A673 (cell line): Measurements from ENCODE around the gene GOLGA6L6. TPM values are rescaled to one million over a fixed set of nuclear protein-coding genes. Genes with fewer than 3 reads are reported as not detected.
"Not testable (repeated sequence)": the region's sequence is repeated elsewhere in the genome, so short reads cannot be mapped to it uniquely, and the experiment has no call there.

Experiments
- BruUV-seq: library from RNA; stranded (reverse); fragments of 400-500 nt; replicated peaks from 2 replicates; lab custom pipeline; 2021; lab: Mats Ljungman, UMichigan
- CTCF ChIA-PET: fragments of 300-600 bp; sonication (Branson Sonifier 250); formaldehyde crosslinking; loops from one replicate; lab custom pipeline; 2022; ENCODE audit warnings: antibody characterized with exemption; lab: Charles Lee
- POLR2A ChIA-PET: fragments of 300-600 bp; sonication (Branson Sonifier 250); formaldehyde crosslinking; loops from one replicate; lab custom pipeline; 2022; ENCODE audit warnings: antibody characterized with exemption; ENCODE audit not compliant: low non-redundant PET; lab: Charles Lee
- DNase-seq: peaks from one replicate; pipeline ENCODE4 v3.0.0-alpha.2; 2015; ENCODE audit warnings: low spot score
- H3K27ac ChIP-seq: fragments of 200-600 bp; sonication (generic); 2 replicates; pipeline ENCODE4 v1.5.1; 2016; ENCODE audit warnings: mixed run types, low read depth, mild to moderate bottlenecking, mixed read lengths, antibody characterized with exemption, low read length; ENCODE audit not compliant: poor library complexity, severe bottlenecking
- H3K27me3 ChIP-seq: fragments of 200-600 bp; sonication (generic); replicated peaks from 2 replicates; pipeline ENCODE4 v1.6.1; 2017; ENCODE audit warnings: mixed run types, low read depth, mild to moderate bottlenecking, mixed read lengths, antibody characterized with exemption, low read length; ENCODE audit not compliant: insufficient read depth, poor library complexity
- H3K36me3 ChIP-seq: fragments of 200-600 bp; sonication (generic); 2 replicates; pipeline ENCODE4 v1.6.1; 2016; ENCODE audit warnings: mixed run types, mild to moderate bottlenecking, mixed read lengths, antibody characterized with exemption, low read length; ENCODE audit not compliant: insufficient read depth, poor library complexity, severe bottlenecking
- H3K4me1 ChIP-seq: fragments of 200-600 bp; sonication (generic); 2 replicates; pipeline ENCODE4 v1.6.1; 2017; ENCODE audit warnings: mixed run types, mild to moderate bottlenecking, mixed read lengths, antibody characterized with exemption, low read length; ENCODE audit not compliant: insufficient read depth, poor library complexity, severe bottlenecking
- H3K4me3 ChIP-seq: fragments of 200-600 bp; sonication (generic); 2 replicates; pipeline ENCODE4 v1.5.1; 2016; ENCODE audit warnings: low read depth, mixed run types, mild to moderate bottlenecking, mixed read lengths, low read length; ENCODE audit not compliant: poor library complexity, severe bottlenecking
- H3K9me3 ChIP-seq: fragments of 200-600 bp; sonication (generic); 2 replicates; pipeline ENCODE4 v1.6.1; 2016; ENCODE audit warnings: mixed run types, low read depth, mild to moderate bottlenecking, mixed read lengths, antibody characterized with exemption, low read length; ENCODE audit not compliant: poor library complexity, severe bottlenecking
- intact Hi-C: fragments of 100-400 bp; cut with micrococcal nuclease; formaldehyde crosslinking; loops from one replicate; pipeline ENCODE4 v1.10.0; 2022; ENCODE audit not compliant: unreplicated experiment
- total RNA-seq: library from RNA; stranded (reverse); gene quantifications from 2 replicates; pipeline ENCODE4 v1.2.3, GENCODE V29; 2021

GOLGA6L6 gene
- total RNA-seq, 1 experiment from 2014 or later = not detected

GRCh38 chr15:20579662-20580061 lies 38.1 kb upstream of the GOLGA6L6 start:
- H3K36me3 ChIP-seq, intact Hi-C loops, H3K4me1 ChIP-seq, BruUV-seq, H3K4me3 ChIP-seq, H3K9me3 ChIP-seq, CTCF ChIA-PET, H3K27ac ChIP-seq, POLR2A ChIA-PET, DNase-seq, H3K27me3 ChIP-seq: not testable (repeated sequence)

- H3K27ac ChIP-seq, POLR2A ChIA-PET, H3K4me3 ChIP-seq, H3K36me3 ChIP-seq, BruUV-seq, H3K27me3 ChIP-seq, intact Hi-C loops, H3K9me3 ChIP-seq, CTCF ChIA-PET, H3K4me1 ChIP-seq, DNase-seq: not testable (repeated sequence)
Measured at GRCh38 chr15:20551289-20551688, 9.7 kb upstream of the GOLGA6L6 start.

GRCh38 chr15:20505926-20506658 lies 35.5 kb downstream of the GOLGA6L6 start:
- DNase-seq, BruUV-seq, H3K4me3 ChIP-seq, intact Hi-C loops, POLR2A ChIA-PET, H3K4me1 ChIP-seq, H3K9me3 ChIP-seq, H3K27ac ChIP-seq, H3K36me3 ChIP-seq, H3K27me3 ChIP-seq, CTCF ChIA-PET: not testable (repeated sequence)

GRCh38 chr15:20502839-20503238 lies 38.8 kb downstream of the GOLGA6L6 start:
- POLR2A ChIA-PET, H3K27ac ChIP-seq, H3K4me1 ChIP-seq, intact Hi-C loops, H3K27me3 ChIP-seq, CTCF ChIA-PET, DNase-seq, H3K9me3 ChIP-seq, H3K36me3 ChIP-seq, H3K4me3 ChIP-seq: not testable (repeated sequence)
- BruUV-seq = TSS peak; percentile 76

GRCh38 chr15:20501512-20502222 lies 39.9 kb downstream of the GOLGA6L6 start:
- DNase-seq, H3K9me3 ChIP-seq, BruUV-seq, CTCF ChIA-PET, H3K4me3 ChIP-seq, H3K27ac ChIP-seq, H3K36me3 ChIP-seq, intact Hi-C loops, H3K4me1 ChIP-seq, H3K27me3 ChIP-seq, POLR2A ChIA-PET: not testable (repeated sequence)

- CTCF ChIA-PET, H3K27ac ChIP-seq, H3K4me1 ChIP-seq, BruUV-seq, H3K9me3 ChIP-seq, H3K36me3 ChIP-seq, H3K27me3 ChIP-seq, H3K4me3 ChIP-seq, DNase-seq, intact Hi-C loops, POLR2A ChIA-PET: not testable (repeated sequence)
Measured at GRCh38 chr15:20497781-20498180, 43.8 kb downstream of the GOLGA6L6 start.

GRCh38 chr15:20493035-20493434 lies 48.6 kb downstream of the GOLGA6L6 start:
- BruUV-seq, H3K9me3 ChIP-seq, H3K4me1 ChIP-seq, H3K27ac ChIP-seq, H3K36me3 ChIP-seq, CTCF ChIA-PET, POLR2A ChIA-PET, H3K27me3 ChIP-seq, H3K4me3 ChIP-seq, intact Hi-C loops, DNase-seq: not testable (repeated sequence)
